Measurements from ENCODE around the gene SCN7A. TPM values are rescaled to one million over a fixed set of nuclear protein-coding genes. Genes with fewer than 3 reads are reported as not detected.

Gene SCN7A
- total RNA-seq: not detected in 2 replicates

GRCh38 chr2:166494140-166494624 is at the start of gene SCN7A:
Gene SCN7A, minus strand, starts transcription at chr2:166494249. Its CDS starts 16,553 bp downstream, at chr2:166477696.
- no peak for DNase-seq (ENCODE audit: extremely low read depth, low read depth, low spot score)

- peak; percentile 60 for DNase-seq (ENCODE audit: extremely low read depth, low read depth, low spot score)
Observed at GRCh38 chr2:166539340-166540162, 45.5 kb upstream of the SCN7A start.

DNA sequence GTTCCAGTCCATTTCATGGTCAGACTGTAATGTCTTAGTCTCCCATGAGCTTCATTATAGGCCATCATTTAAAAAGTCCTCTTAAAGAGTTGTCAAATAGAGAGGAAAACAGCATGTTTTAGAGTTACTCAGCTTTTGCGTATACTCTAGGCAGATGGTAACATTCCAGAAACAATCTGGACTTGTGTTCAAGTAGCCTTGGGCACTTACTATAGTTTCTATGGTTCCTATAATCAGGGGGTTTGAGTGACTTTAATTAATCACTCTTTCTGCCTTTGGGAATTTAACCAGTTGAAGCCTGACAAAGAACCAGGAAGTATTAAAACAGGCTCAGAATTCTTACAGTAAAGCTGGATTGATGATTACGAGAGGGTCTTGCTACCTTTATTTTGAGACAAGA is 42.1 kb upstream of the SCN7A start:
- no peak for DNase-seq (ENCODE audit: extremely low read depth, low read depth, low spot score)

DNA sequence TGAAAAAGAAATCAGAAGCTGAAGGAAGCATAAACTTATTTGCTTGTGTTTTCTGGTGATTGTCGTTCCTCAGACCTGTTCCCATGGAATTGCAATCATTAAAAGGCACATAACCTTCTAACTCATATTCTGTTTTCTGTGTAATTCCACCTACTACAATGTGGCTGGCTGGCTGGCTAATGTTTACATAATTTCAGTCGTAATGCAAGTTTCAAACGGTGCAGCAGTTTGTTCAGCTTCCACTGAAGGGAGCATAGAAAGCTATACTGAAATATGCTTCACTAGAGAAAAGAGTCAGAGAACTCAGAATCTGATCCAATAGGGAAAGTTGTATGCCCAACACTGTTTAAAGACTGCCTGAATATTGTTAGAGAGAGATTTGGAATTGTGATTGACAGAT is 27.1 kb upstream of the SCN7A start:
- DNase-seq (ENCODE audit: extremely low read depth, low read depth, low spot score): no peak

DNA sequence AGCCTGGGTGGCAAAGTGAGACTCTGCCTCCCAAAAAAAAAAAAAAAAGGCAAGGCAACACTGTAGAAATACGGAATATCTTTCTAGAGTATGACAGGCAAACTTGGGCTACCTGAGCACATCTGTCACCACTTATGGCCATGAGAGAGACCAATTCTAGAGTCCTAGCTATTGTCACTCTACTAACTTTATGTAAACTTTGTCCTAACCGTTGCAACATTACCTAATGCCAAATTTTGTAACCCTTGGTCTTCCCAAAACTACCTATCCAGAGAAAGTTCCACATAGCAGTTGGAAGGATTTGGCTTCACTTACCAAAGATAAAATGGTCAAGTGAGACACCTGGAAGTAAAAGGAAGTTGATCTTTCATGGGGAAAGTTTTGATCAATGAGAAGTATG is 26.6 kb upstream of the SCN7A start:
- DNase-seq (ENCODE audit: extremely low read depth, low read depth, low spot score): no peak

DNA sequence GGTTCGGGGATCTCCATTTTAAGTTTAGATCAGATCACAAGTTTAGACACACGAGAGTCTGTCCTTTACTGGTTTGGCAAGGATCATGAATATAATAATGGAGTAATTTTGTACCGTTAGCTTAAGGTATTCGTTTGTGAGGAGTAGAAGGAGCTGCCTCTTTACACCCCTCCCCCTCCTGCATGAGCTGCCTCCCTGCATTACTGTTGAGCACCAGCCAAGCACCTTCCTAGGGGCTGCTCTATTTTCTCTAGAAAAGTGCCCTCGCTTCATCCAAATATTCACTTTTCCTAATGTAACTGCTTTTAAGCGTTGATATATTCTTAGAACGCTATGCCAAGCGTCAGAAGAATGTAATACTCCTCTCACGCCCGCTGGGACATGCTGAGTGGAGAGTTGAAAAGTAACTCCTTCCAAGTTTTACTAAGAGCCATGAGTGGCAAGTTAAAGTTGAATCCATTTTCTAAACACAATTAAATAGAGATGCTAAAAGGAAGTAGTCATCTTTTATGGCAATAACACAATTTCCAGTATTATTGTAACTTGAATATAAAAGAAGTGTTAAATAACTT is 25.4 kb upstream of the SCN7A start:
- DNase-seq (ENCODE audit: extremely low read depth, low read depth, low spot score): no peak

DNA sequence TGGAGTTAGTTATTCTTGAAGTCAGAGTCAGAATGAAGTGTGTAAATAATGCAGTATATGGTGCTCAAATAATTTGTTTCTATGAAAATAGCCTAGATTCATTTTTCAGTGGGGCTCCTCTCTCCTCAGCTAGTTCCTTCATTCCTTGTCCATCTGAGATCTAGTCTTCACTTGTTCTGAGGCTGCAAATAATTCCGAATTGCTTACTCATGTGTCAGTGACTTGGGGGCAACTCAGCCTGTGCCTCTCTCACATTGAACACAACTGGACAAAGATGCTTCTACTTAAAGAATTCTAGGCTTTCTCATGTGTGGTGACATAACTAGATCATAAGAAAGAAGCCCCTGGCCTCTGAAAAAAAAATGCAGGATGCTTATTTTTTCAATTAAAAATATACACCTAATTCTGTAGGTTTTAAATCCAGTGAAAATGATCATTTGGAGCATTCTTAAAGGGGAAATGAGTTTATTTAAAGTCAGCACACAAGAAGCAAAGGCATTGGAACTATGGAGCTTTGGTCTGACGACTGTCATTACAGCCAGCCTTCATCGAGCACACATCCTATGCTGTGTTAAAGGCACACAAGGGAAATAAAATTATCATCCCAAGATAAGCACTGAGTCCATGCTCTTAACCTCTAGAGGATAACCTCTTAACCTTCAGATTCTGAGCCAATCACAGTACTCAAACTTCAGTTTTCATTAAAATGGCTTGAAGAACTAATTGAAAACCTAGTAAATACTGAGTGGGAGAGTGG is 24.8 kb upstream of the SCN7A start:
- no peak for DNase-seq (ENCODE audit: extremely low read depth, low read depth, low spot score)

GRCh38 chr2:166517533-166518061 is 23.5 kb upstream of the SCN7A start:
- no peak for DNase-seq (ENCODE audit: extremely low read depth, low read depth, low spot score)

DNA sequence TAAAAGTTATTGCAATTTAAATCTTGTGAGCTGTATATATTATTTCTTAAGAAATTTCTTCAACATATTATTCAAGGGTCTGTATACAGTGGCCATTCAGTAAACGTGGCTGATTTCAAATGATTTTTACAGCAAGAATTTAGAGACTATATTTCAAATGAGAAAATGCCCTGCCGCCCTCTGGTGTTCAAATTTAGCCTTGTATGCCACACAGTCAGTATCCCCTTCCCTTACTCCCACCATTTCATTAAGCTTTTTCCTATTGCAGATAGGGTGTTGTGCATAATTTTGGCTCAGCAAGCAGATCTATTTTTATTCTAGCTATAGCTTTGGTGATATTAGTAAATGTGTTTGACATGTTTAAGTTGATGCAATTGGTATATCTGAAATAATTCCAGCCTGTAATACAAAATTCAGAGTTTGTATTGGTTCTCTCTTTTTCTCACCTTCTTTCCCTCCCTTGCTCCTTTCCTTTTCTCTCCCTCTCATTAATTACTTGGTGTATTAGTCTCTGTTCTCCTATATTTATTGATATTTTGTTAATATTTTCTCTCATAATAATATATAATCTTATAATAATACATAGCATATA is 22.8 kb upstream of the SCN7A start:
- DNase-seq (ENCODE audit: extremely low read depth, low read depth, low spot score): no peak

- DNase-seq (ENCODE audit: extremely low read depth, low read depth, low spot score): no peak
Observed at GRCh38 chr2:166513952-166514351, 19.9 kb upstream of the SCN7A start.

DNA sequence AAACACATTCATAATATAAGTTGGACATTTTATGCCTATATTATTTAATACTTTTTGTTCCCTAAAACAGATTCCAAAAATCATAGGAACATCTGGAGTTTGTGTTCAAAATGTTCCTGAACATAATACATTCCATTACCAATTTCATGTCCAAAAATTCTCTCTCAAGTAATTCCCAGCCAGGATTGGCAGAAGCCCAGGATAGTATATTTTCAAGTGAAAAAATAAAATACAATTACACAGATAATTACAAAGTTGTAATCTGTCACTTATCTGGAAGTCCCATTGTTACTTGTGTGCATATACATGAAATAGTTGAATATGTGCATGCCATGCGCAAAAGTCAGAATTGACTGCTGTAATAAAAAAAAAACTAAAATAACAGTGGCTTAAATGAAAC is 5.2 kb upstream of the SCN7A start:
- DNase-seq (ENCODE audit: extremely low read depth, low read depth, low spot score): no peak

- no peak for DNase-seq (ENCODE audit: extremely low read depth, low read depth, low spot score)
Observed at GRCh38 chr2:166491461-166491860, 2.6 kb downstream of the SCN7A start.

- DNase-seq (ENCODE audit: extremely low read depth, low read depth, low spot score): no peak
Observed at GRCh38 chr2:166487171-166487570, 6.9 kb downstream of the SCN7A start.

DNA sequence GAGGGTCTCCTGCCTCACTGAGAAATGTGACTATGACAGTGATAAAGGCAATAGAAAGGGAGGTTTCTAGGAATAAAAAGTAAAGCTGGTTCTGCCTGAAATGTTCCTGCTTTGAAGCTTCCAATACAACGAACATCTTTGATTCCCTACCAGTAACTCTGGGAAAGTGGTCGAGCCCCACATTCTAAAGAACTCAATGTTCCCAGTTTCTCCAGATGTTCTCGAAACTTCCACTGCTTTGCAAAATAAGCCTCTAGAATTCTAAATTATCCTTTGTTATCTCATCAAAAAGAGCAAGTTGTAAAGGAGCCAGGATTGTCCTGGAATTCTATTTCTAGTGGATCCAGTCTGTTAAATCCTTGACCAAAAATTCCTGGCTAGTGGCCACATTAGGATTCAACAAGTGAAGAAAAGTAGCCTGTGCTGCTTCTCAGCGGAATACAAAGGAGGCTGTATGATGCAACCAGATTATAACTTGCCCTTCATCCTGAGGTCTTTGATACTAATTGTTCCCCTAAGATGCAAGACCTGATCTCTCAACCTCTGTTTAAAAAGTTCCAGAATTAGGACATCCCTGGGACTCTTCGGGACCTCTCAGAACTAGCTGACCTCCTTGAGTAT is 8.4 kb downstream of the SCN7A start:
- DNase-seq (ENCODE audit: extremely low read depth, low read depth, low spot score): no peak

DNA sequence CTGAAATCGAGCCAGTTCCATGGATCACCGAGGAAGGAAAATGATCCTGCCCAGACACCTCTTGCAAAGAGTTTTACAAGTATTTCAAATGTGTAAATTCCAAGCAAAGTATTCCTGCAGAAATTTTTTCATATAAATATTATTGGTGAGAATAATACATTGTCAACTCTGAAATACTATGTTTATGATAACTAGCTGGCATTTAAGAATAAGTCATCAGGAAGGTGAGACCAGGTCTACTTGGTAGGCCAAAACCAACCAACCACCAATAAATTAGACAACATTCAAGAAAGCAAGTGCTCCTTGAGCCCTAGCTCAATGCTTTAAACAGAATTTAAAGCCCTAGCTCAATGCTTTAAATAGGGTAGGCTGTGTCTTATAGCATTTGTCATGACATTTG is 21.7 kb downstream of the SCN7A start:
- no peak for DNase-seq (ENCODE audit: extremely low read depth, low read depth, low spot score)

DNA sequence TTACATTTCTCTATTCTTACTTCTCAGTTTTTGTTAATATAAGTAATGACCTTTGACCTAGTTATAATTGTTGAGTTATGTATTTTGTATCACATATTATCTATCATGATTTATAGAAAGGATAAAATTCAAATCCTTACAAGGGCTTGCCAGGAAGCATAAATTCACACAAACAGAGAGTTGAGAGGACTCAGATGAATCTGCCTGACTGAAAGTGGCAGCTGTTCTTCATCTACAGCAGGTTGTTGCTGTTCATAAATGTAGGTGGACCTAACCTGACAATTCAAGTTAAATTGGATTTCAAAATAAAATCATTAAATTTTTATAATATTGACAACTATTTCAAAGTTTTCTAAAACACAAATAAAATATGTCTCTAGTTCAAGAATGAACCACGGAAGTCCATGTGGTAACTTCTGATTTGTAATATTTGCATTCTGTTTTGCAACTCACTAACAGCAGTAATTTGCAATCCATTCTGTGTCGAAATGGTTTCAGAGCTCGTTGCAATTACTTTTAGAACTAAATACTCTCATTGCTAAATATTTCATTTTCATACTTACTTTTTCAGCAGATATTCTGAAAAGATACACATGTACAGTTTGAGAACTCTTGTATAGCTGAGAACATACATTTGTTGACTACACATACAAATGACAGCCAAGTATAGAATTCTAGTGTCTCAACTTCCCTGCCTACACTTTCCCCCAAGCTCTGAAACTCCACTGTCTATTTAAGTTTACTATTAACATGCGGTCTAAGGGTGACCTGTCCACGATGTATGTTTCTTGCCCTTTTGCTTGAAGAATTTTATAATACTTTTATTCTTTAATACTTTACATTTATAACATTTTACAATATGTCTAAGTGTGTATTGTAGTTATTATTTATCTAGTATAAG is 25.7 kb downstream of the SCN7A start:
- no peak for DNase-seq (ENCODE audit: extremely low read depth, low read depth, low spot score)

DNA sequence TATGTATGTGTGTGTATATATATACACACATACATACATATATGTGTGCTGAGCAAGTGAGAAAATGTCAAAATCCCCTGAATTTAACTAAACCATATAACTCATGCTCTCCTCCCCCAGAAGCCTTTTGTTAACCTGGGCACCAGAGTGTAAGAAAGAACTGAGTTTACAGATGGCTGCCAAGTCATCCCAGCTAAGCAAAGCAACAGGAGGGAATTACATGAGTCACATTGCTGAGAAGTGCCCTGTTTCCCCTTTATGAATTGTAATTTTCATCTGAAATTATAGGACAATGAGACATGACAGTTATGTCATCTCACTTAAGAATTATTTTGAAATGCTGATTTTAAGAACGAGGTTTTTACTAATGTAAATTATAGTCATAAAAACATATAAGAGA is 29.9 kb downstream of the SCN7A start:
- DNase-seq (ENCODE audit: extremely low read depth, low read depth, low spot score): no peak

- DNase-seq (ENCODE audit: extremely low read depth, low read depth, low spot score): no peak
Observed at GRCh38 chr2:166463640-166464039, 30.4 kb downstream of the SCN7A start.

GRCh38 chr2:166458674-166459073 is 35.4 kb downstream of the SCN7A start:
- no peak for DNase-seq (ENCODE audit: extremely low read depth, low read depth, low spot score)

Measured in glomerular endothelial cell (primary cell).